Forelimb muscle (tissue), 1 donor: ENCODE results near the gene TSC2. TPM values are rescaled to one million over a fixed set of nuclear protein-coding genes. Genes with fewer than 3 reads are reported as not detected.
"Not testable (repeated sequence)": the region's sequence is repeated elsewhere in the genome, so short reads cannot be mapped to it uniquely, and the experiment has no call there.

Source experiments
- DNase-seq: peaks from one replicate; pipeline ENCODE4 v3.0.0-alpha.2; 2013; ENCODE audit warnings: low read depth
- polyA plus RNA-seq: library from polyadenylated mRNA; unstranded; fragments of 120-200 nt; gene quantifications from one replicate; pipeline ENCODE4 v1.2.1, GENCODE V29; 2013; ENCODE audit not compliant: insufficient read length

TSC2 gene
- polyA plus RNA-seq, 1 donor = 70.4 TPM

GRCh38 chr16:2030036-2030435, 17.7 kb upstream of the TSC2 start:
- no peak for DNase-seq

GRCh38 chr16:2031081-2031577, 16.7 kb upstream of the TSC2 start:
- no peak for DNase-seq

GRCh38 chr16:2032285-2033056, 15.3 kb upstream of the TSC2 start:
- no peak for DNase-seq

GRCh38 chr16:2033057-2033908, 14.5 kb upstream of the TSC2 start:
- DNase-seq = no peak

GRCh38 chr16:2033909-2034695, 13.7 kb upstream of the TSC2 start:
- DNase-seq = not testable (repeated sequence)

- no peak for DNase-seq
Measured at GRCh38 chr16:2034696-2035430, 12.9 kb upstream of the TSC2 start.

GRCh38 chr16:2035431-2036199, 12.2 kb upstream of the TSC2 start:
- no peak for DNase-seq

- no peak for DNase-seq
Measured at GRCh38 chr16:2036200-2036966, 11.4 kb upstream of the TSC2 start.

GRCh38 chr16:2037115-2037514, 10.7 kb upstream of the TSC2 start:
- DNase-seq = no peak

- DNase-seq = no peak
Measured at GRCh38 chr16:2037647-2038381, 10.0 kb upstream of the TSC2 start.

- no peak for DNase-seq
Measured at GRCh38 chr16:2038382-2039231, 9.2 kb upstream of the TSC2 start.

GRCh38 chr16:2039274-2040031, 8.3 kb upstream of the TSC2 start:
- no peak for DNase-seq

- no peak for DNase-seq
Measured at GRCh38 chr16:2040041-2040786, 7.6 kb upstream of the TSC2 start.

GRCh38 chr16:2040787-2041522, 6.8 kb upstream of the TSC2 start:
- DNase-seq = no peak

- no peak for DNase-seq
Measured at GRCh38 chr16:2042171-2042985, 5.4 kb upstream of the TSC2 start.
